Endothelial cell of umbilical vein (primary cell): ENCODE measurements around the gene FSIP1. TPM values are rescaled to one million over a fixed set of nuclear protein-coding genes. Genes with fewer than 3 reads are reported as not detected.

Source experiments
- BruUV-seq: library from RNA; stranded (reverse); fragments of 400-500 nt; replicated peaks from 2 replicates; lab custom pipeline; 2021; lab: Mats Ljungman, UMichigan
- CTCF ChIA-PET: fragments of 300-600, 350-600 bp; sonication (Branson Sonifier 250); formaldehyde crosslinking; loops from one replicate; lab custom pipeline; 2021; ENCODE audit warnings: antibody characterized with exemption, inconsistent platforms; lab: Charles Lee
- POLR2A ChIA-PET: fragments of 300-600, 350-600 bp; sonication (Branson Sonifier 250); formaldehyde crosslinking; loops from one replicate; lab custom pipeline; 2021; ENCODE audit warnings: antibody characterized with exemption, inconsistent platforms; lab: Charles Lee
- DNase-seq: peaks from one replicate; pipeline ENCODE4 v3.0.0-alpha.2; 2011; ENCODE audit warnings: low read depth, low spot score
- FAIRE-seq: peaks from 2 replicates; lab custom pipeline; 2011; peaks lifted over from hg19 to GRCh38; lab: Jason Lieb, UNC
- H2AFZ ChIP-seq: 2 replicates; pipeline ENCODE4 v1.6.0; 2012; ENCODE audit warnings: low read depth, low read length, control low read depth, inconsistent platforms
- H3K27ac ChIP-seq: 2 replicates; pipeline ENCODE4 v1.5.1; 2011; ENCODE audit warnings: low read depth, mild to moderate bottlenecking, control low read depth, low read length, moderate library complexity; ENCODE audit not compliant: insufficient read depth
- H3K27me3 ChIP-seq, 2 experiments: 2 replicates each; pipeline versions ENCODE4 v1.6.0 to v1.6.1; 2011; ENCODE audit warnings: low read length in 2 of 2, mixed read lengths in 1 of 2; ENCODE audit not compliant: control insufficient read depth in 2 of 2, insufficient read depth in 2 of 2
- H3K36me3 ChIP-seq, 2 experiments: 2 replicates in 1 of 2; 3 replicates in 1 of 2; pipeline ENCODE4 v1.5.1; 2011; ENCODE audit warnings: low read length in 2 of 2, mild to moderate bottlenecking in 1 of 2, moderate library complexity in 1 of 2; ENCODE audit not compliant: control insufficient read depth in 2 of 2, insufficient read depth in 2 of 2; ENCODE audit errors: extremely low read depth in 1 of 2
- H3K4me1 ChIP-seq: 3 replicates; pipeline ENCODE4 v1.5.1; 2011; ENCODE audit warnings: mild to moderate bottlenecking, low read length; ENCODE audit not compliant: control insufficient read depth, insufficient read depth; ENCODE audit errors: extremely low read depth
- H3K4me2 ChIP-seq: 2 replicates; pipeline ENCODE4 v1.6.1; 2011; ENCODE audit warnings: low read length, control low read depth, mixed read lengths; ENCODE audit not compliant: insufficient read depth
- H3K4me3 ChIP-seq, 3 experiments: fragments of 200-600 bp in 1 of 3; sonication (generic), shearing (Covaris generic) in 1 of 3; replicated peaks in 1 of 3; 2 replicates each; pipeline ENCODE4 v1.5.1; 2011 to 2016; ENCODE audit warnings: control low read depth in 3 of 3, low read length in 3 of 3, mild to moderate bottlenecking in 2 of 3, inconsistent platforms in 1 of 3, low read depth in 1 of 3, moderate library complexity in 1 of 3; ENCODE audit not compliant: insufficient read depth in 1 of 3
- H3K79me2 ChIP-seq: 2 replicates; pipeline ENCODE4 v1.6.0; 2012; ENCODE audit warnings: low read length, inconsistent platforms; ENCODE audit not compliant: control insufficient read depth, insufficient read depth
- H3K9ac ChIP-seq: replicated peaks from 2 replicates; pipeline ENCODE3; 2011; ENCODE audit warnings: low read length, control low read depth; ENCODE audit not compliant: insufficient read depth; ENCODE audit errors: extremely low read depth
- H3K9me1 ChIP-seq: replicated peaks from 3 replicates; pipeline ENCODE4 v1.6.0; 2011; ENCODE audit warnings: mild to moderate bottlenecking, low read length; ENCODE audit not compliant: control insufficient read depth, insufficient read depth; ENCODE audit errors: extremely low read depth
- H3K9me3 ChIP-seq: replicated peaks from 2 replicates; pipeline ENCODE4 v1.5.1; 2012; ENCODE audit warnings: low read length, inconsistent platforms; ENCODE audit not compliant: control insufficient read depth, insufficient read depth
- H4K20me1 ChIP-seq: replicated peaks from 2 replicates; pipeline ENCODE3; 2011; ENCODE audit warnings: mild to moderate bottlenecking, low read length; ENCODE audit not compliant: control insufficient read depth, insufficient read depth; ENCODE audit errors: extremely low read depth
- CTCF ChIP-seq, 2 donors: IDR thresholded peaks; 1 replicate in 1 of 2; 2 replicates in 1 of 2; pipeline ENCODE4 v1.5.1; 2011; ENCODE audit warnings: low read length in 2 of 2, mild to moderate bottlenecking in 2 of 2, moderate library complexity in 2 of 2, control low read depth in 1 of 2, inconsistent platforms in 1 of 2, low read depth in 1 of 2; ENCODE audit not compliant: insufficient read depth in 1 of 2; ENCODE audit errors: extremely low read depth in 1 of 2
- EZH2 ChIP-seq: IDR thresholded peaks from 2 replicates; pipeline ENCODE4 v1.6.1; 2012; ENCODE audit warnings: borderline replicate concordance, low read depth, mild to moderate bottlenecking, moderate library complexity, low read length, inconsistent platforms; ENCODE audit not compliant: severe bottlenecking
- FOS ChIP-seq: IDR thresholded peaks from 2 replicates; pipeline ENCODE4 v1.6.1; 2011; ENCODE audit warnings: mild to moderate bottlenecking, low read length, moderate library complexity, borderline replicate concordance; ENCODE audit not compliant: insufficient read depth
- GATA2 ChIP-seq: IDR thresholded peaks from 2 replicates; pipeline ENCODE4 v1.7.0; 2011; ENCODE audit warnings: low read depth, mild to moderate bottlenecking, moderate library complexity, mixed read lengths, low read length; ENCODE audit not compliant: insufficient read length, insufficient read depth
- JUN ChIP-seq: IDR thresholded peaks from 2 replicates; pipeline ENCODE4 v1.6.1; 2011; ENCODE audit warnings: borderline replicate concordance, low read depth; ENCODE audit not compliant: insufficient read length, insufficient read depth
- MAX ChIP-seq: IDR thresholded peaks from 2 replicates; pipeline ENCODE4 v1.6.1; 2011; ENCODE audit not compliant: insufficient read depth, insufficient read length
- MYC ChIP-seq: IDR thresholded peaks from one replicate; pipeline ENCODE4 v1.6.1; 2011; ENCODE audit warnings: mild to moderate bottlenecking, low read depth, low read length
- POLR2A ChIP-seq: IDR thresholded peaks from 2 replicates; pipeline ENCODE4 v1.6.1; 2012; ENCODE audit warnings: low read depth, mild to moderate bottlenecking, control low read depth, low read length
- POLR2AphosphoS5 ChIP-seq: IDR thresholded peaks from 2 replicates; pipeline ENCODE4 v1.6.1; 2012; ENCODE audit warnings: low read depth, mild to moderate bottlenecking, control low read depth, low read length, moderate library complexity; ENCODE audit not compliant: insufficient read depth
- dilution Hi-C: fragments of 300-500 bp; cut with MboI; formaldehyde crosslinking; loops from one replicate; pipeline ENCODE4 v1.15.0; 2019; ENCODE audit warnings: low sequenced_read_pairs; ENCODE audit not compliant: extremely low pct_ligation_motif_present
- intact Hi-C: fragments of 100-400 bp; cut with micrococcal nuclease; formaldehyde crosslinking; loops from one replicate; pipeline ENCODE4 v1.10.0; 2022
- polyA plus RNA-seq, 4 experiments: library from polyadenylated mRNA; depleted of rRNA in 3 of 4; stranded (reverse) in 3 of 4; unstranded in 1 of 4; fragments of >200 nt; gene quantifications; 2 replicates each; pipeline versions ENCODE4 v1.2.1 to v1.2.3, GENCODE V29; 2011 to 2012; ENCODE audit warnings: missing spikeins in 1 of 4
- total RNA-seq: library from RNA; stranded (reverse); gene quantifications from 2 replicates; pipeline ENCODE4 v1.2.3, GENCODE V29; 2021

Gene FSIP1
- total and polyA plus RNA-seq, 2 donors (not counting 3 experiments of a cell fraction or from before 2014, with no cell fraction given) = 0.23 to 1.1 TPM

GRCh38 chr15:39580485-39581241 lies 202.0 kb downstream of the FSIP1 start, which contains the start of gene THBS1:
THBS1 (plus strand) TSS chr15:39581079; CDS start chr15:39581858, 779 bp downstream.
- Histone ChIP-seq H3K9me1 (no peaks in the 10 kb centered on the region), H3K36me3 (peaks cover 35 to 38% of the 10 kb centered on the region in 2 experiments), H3K79me2 (peaks cover 59% of the 10 kb centered on the region), H3K9me3 (no peaks in the 10 kb centered on the region), H3K4me2 (peak within 1 kb of the TSS; percentile 91), H3K4me1 (peaks cover 26% of the 10 kb centered on the region), H3K27ac (peak within 1 kb of the TSS; percentile 98), H4K20me1 (peaks cover 3% of the 10 kb centered on the region), H3K27me3 (no peaks in the 10 kb centered on the region), H3K9ac (peak within 1 kb of the TSS; percentile 99), H3K4me3 (peak within 1 kb of the TSS; percentile 9 to 98 (median 97)), H2AFZ (no peak within 1 kb of the TSS)
- FAIRE-seq (peak; percentile 77), DNase-seq (peak; percentile 98)
- POLR2A ChIA-PET = interaction anchor here (0.5 to 9.9 kb wide), 41 partner anchors 10 to 753 kb away, joined by 3 to 118 read pairs (median 6); no protein-coding TSS in a partner anchor
- no TSS peak for BruUV-seq
- intact Hi-C loops (loop anchor here (1.0 to 5.0 kb wide), 12 partner anchors 217 to 872 kb away; no protein-coding TSS in a partner anchor), dilution Hi-C loops (no loop called here)
- TF ChIP-seq MAX (no peak), EZH2 (no peak), POLR2A (no peak), GATA2 (no peak), CTCF (IDR thresholded peaks at IDR 0.05; ENCODE audit: extremely low read depth in 1 of 2, insufficient read depth in 1 of 2, low read depth in 1 of 2, low read length in 2 of 2) (peak; percentile 2 to 6), FOS (peak; percentile 17), JUN (no peak), MYC (no peak), POLR2AphosphoS5 (peak; percentile 100)
- CTCF ChIA-PET = interaction anchor here (0.8 to 5.0 kb wide), 39 partner anchors 10 to 881 kb away, joined by 3 to 72 read pairs (median 5); no protein-coding TSS in a partner anchor
